Neural cell (in vitro differentiated cells): ENCODE data around the gene CH25H.

Experiments used
- EP300 ChIP-seq: fragments of 450-650 bp; conservative IDR thresholded peaks from 2 replicates; pipeline ENCODE4 v1.6.1; 2014; ENCODE audit warnings: antibody characterized with exemption, mild to moderate bottlenecking, moderate library complexity; ENCODE audit not compliant: poor library complexity, severe bottlenecking
- EZH2 ChIP-seq: fragments of 200-600, 300-800 bp; shearing (Covaris generic), sonication (generic); IDR thresholded peaks from 2 replicates; pipeline ENCODE4 v1.6.1; 2014; ENCODE audit warnings: antibody characterized with exemption, low read length, borderline replicate concordance, mild to moderate bottlenecking; ENCODE audit not compliant: insufficient read depth, poor library complexity, severe bottlenecking
- MXI1 ChIP-seq: fragments of 450-650 bp; conservative IDR thresholded peaks from 2 replicates; pipeline ENCODE4 v1.6.1; 2014; ENCODE audit warnings: antibody characterized with exemption, mild to moderate bottlenecking; ENCODE audit not compliant: poor library complexity, severe bottlenecking
- POLR2AphosphoS5 ChIP-seq: IDR thresholded peaks from 2 replicates; pipeline ENCODE4 v1.6.1; 2012
- RAD21 ChIP-seq: fragments of 450-650 bp; conservative IDR thresholded peaks from 2 replicates; pipeline ENCODE4 v1.6.1; 2014; ENCODE audit warnings: antibody characterized with exemption, mild to moderate bottlenecking, moderate library complexity
- SMC3 ChIP-seq: fragments of 450-650 bp; conservative IDR thresholded peaks from 2 replicates; pipeline ENCODE4 v1.6.1; 2014; ENCODE audit warnings: antibody characterized with exemption, mild to moderate bottlenecking, moderate library complexity; ENCODE audit not compliant: poor library complexity
- TAF1 ChIP-seq: IDR thresholded peaks from 2 replicates; pipeline ENCODE4 v1.6.1; 2012; ENCODE audit warnings: low read depth
- TF ChIP-seq, protein P1 (sequence below): fragments of 450-650 bp; IDR thresholded peaks from 2 replicates; pipeline ENCODE4 v1.5.1; 2014; ENCODE audit warnings: antibody characterized with exemption, mild to moderate bottlenecking, moderate library complexity; ENCODE audit not compliant: poor library complexity, severe bottlenecking
- TF ChIP-seq, protein P2 (sequence below): IDR thresholded peaks from 2 replicates; pipeline ENCODE4 v1.6.1; 2012; ENCODE audit warnings: borderline replicate concordance

DNA sequence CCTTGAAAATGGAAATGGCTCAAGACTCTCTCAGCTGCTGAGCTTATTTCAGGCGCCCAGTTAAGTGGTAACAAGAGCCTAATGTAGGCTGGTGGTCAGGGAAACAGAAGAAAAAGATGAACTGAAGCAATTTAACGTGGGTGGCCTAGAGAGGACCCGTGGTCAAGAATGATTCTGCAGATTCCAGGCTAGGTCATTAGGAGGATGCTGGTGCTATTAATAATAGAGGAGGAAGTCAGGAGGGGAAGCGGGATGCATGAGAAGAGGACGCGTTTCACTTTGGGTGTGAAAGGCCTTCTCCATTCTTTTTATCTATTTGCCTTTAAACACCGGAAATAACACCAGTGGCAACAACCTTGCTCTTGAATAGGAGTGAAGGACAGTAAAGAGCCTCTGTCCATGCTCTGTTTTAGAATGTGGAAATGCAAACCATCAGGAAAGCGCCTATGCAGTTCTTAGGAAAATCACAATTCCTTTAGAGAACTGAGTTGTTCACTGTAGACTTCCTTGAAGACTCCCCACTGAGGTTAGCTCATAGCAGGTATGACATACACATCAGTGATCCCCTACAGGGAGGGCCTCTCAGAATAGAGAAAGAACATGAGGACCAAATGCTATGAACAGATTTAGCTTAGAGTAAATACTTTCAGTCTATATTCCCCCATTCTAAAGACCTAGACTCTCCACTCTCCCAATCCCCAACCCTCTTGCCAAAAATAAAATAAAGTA, 35.9 kb upstream of the CH25H start:
- TF ChIP-seq EP300 = no peak
- TF ChIP-seq RAD21 = no peak
- TF ChIP-seq, protein P1, sequence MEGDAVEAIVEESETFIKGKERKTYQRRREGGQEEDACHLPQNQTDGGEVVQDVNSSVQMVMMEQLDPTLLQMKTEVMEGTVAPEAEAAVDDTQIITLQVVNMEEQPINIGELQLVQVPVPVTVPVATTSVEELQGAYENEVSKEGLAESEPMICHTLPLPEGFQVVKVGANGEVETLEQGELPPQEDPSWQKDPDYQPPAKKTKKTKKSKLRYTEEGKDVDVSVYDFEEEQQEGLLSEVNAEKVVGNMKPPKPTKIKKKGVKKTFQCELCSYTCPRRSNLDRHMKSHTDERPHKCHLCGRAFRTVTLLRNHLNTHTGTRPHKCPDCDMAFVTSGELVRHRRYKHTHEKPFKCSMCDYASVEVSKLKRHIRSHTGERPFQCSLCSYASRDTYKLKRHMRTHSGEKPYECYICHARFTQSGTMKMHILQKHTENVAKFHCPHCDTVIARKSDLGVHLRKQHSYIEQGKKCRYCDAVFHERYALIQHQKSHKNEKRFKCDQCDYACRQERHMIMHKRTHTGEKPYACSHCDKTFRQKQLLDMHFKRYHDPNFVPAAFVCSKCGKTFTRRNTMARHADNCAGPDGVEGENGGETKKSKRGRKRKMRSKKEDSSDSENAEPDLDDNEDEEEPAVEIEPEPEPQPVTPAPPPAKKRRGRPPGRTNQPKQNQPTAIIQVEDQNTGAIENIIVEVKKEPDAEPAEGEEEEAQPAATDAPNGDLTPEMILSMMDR = no peak
- TF ChIP-seq, protein P2, sequence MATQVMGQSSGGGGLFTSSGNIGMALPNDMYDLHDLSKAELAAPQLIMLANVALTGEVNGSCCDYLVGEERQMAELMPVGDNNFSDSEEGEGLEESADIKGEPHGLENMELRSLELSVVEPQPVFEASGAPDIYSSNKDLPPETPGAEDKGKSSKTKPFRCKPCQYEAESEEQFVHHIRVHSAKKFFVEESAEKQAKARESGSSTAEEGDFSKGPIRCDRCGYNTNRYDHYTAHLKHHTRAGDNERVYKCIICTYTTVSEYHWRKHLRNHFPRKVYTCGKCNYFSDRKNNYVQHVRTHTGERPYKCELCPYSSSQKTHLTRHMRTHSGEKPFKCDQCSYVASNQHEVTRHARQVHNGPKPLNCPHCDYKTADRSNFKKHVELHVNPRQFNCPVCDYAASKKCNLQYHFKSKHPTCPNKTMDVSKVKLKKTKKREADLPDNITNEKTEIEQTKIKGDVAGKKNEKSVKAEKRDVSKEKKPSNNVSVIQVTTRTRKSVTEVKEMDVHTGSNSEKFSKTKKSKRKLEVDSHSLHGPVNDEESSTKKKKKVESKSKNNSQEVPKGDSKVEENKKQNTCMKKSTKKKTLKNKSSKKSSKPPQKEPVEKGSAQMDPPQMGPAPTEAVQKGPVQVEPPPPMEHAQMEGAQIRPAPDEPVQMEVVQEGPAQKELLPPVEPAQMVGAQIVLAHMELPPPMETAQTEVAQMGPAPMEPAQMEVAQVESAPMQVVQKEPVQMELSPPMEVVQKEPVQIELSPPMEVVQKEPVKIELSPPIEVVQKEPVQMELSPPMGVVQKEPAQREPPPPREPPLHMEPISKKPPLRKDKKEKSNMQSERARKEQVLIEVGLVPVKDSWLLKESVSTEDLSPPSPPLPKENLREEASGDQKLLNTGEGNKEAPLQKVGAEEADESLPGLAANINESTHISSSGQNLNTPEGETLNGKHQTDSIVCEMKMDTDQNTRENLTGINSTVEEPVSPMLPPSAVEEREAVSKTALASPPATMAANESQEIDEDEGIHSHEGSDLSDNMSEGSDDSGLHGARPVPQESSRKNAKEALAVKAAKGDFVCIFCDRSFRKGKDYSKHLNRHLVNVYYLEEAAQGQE = no peak
- no peak for TF ChIP-seq POLR2AphosphoS5
- no peak for TF ChIP-seq SMC3
- TF ChIP-seq MXI1 = no peak
- no peak for TF ChIP-seq TAF1
- TF ChIP-seq EZH2 = no peak
